ENCODE measurements around the gene DCANP1. TPM values are rescaled to one million over a fixed set of nuclear protein-coding genes. Genes with fewer than 3 reads are reported as not detected.

DCANP1 gene
- total RNA-seq, 2 experiments from 2014 or later = not detected

GRCh38 chr5:135430135-135430437, 17.1 kb downstream of the DCANP1 start:
- CTCF ChIA-PET (ENCODE audit: unreplicated experiment) = no interaction called here
- TF ChIP-seq CTCF (conservative IDR thresholded peaks at IDR 0.05; ENCODE audit: low read length) = no peak
- TF ChIP-seq EZH2phosphoT487 (IDR thresholded peaks at IDR 0.05; ENCODE audit: borderline replicate concordance, low read depth, low read length) = no peak
- Histone ChIP-seq H3K4me2 (ENCODE audit: low read length) (no peak overlapping the region), H3K27ac (ENCODE audit: low read depth, low read length, poor library complexity, severe bottlenecking) (no peak overlapping the region), H3K9me3 (ENCODE audit: low read length) (no peaks in the 10 kb centered on the region), H3K36me3 (ENCODE audit: insufficient read depth, low read length) (no peaks in the 10 kb centered on the region), H3K79me2 (ENCODE audit: insufficient read depth, low read depth, low read length) (no peaks in the 10 kb centered on the region), H4K20me1 (ENCODE audit: insufficient read depth, low read length) (no peaks in the 10 kb centered on the region), H3K4me3 (ENCODE audit: low read depth, low read length, poor library complexity, severe bottlenecking) (no peak overlapping the region), H3K9me2 (ENCODE audit: insufficient read depth, low read length) (no peaks in the 10 kb centered on the region), H2AFZ (ENCODE audit: low read length) (no peak overlapping the region), H3K4me1 (ENCODE audit: insufficient read depth, low read length, poor library complexity, severe bottlenecking) (no peaks in the 10 kb centered on the region)
- BruUV-seq (replicated peaks) = no TSS peak
- POLR2A ChIA-PET = no interaction called here
- intact Hi-C loops (cut with micrococcal nuclease; ENCODE audit: unreplicated experiment) = no loop called here
- no peak for DNase-seq (ENCODE audit: low spot score)

- ChIA-PET POLR2A (no interaction called here), CTCF (ENCODE audit: unreplicated experiment) (no interaction called here)
- Histone ChIP-seq H3K9me3 (ENCODE audit: low read length) (no peaks in the 10 kb centered on the region), H3K4me1 (ENCODE audit: insufficient read depth, low read length, poor library complexity, severe bottlenecking) (no peaks in the 10 kb centered on the region), H3K79me2 (ENCODE audit: insufficient read depth, low read depth, low read length) (no peaks in the 10 kb centered on the region), H3K36me3 (ENCODE audit: insufficient read depth, low read length) (no peaks in the 10 kb centered on the region), H4K20me1 (ENCODE audit: insufficient read depth, low read length) (no peaks in the 10 kb centered on the region), H3K4me3 (ENCODE audit: low read depth, low read length, poor library complexity, severe bottlenecking) (no peak overlapping the region), H2AFZ (ENCODE audit: low read length) (no peak overlapping the region), H3K4me2 (ENCODE audit: low read length) (no peak overlapping the region), H3K27ac (ENCODE audit: low read depth, low read length, poor library complexity, severe bottlenecking) (no peak overlapping the region), H3K9me2 (ENCODE audit: insufficient read depth, low read length) (no peaks in the 10 kb centered on the region)
- no peak for TF ChIP-seq EZH2phosphoT487 (IDR thresholded peaks at IDR 0.05; ENCODE audit: borderline replicate concordance, low read depth, low read length)
- TF ChIP-seq CTCF (conservative IDR thresholded peaks at IDR 0.05; ENCODE audit: low read length) = no peak
- BruUV-seq (replicated peaks) = no TSS peak
- no peak for DNase-seq (ENCODE audit: low spot score)
- intact Hi-C loops (cut with micrococcal nuclease; ENCODE audit: unreplicated experiment) = no loop called here
Observed at GRCh38 chr5:135429301-135430134, 17.6 kb downstream of the DCANP1 start.

GRCh38 chr5:135428586-135428985, 18.6 kb downstream of the DCANP1 start:
- Histone ChIP-seq H3K27ac (ENCODE audit: low read depth, low read length, poor library complexity, severe bottlenecking) (no peak overlapping the region), H3K4me1 (ENCODE audit: insufficient read depth, low read length, poor library complexity, severe bottlenecking) (no peaks in the 10 kb centered on the region), H3K79me2 (ENCODE audit: insufficient read depth, low read depth, low read length) (no peaks in the 10 kb centered on the region), H3K4me3 (ENCODE audit: low read depth, low read length, poor library complexity, severe bottlenecking) (no peak overlapping the region), H3K9me3 (ENCODE audit: low read length) (no peaks in the 10 kb centered on the region), H2AFZ (ENCODE audit: low read length) (no peak overlapping the region), H3K36me3 (ENCODE audit: insufficient read depth, low read length) (no peaks in the 10 kb centered on the region), H4K20me1 (ENCODE audit: insufficient read depth, low read length) (no peaks in the 10 kb centered on the region), H3K4me2 (ENCODE audit: low read length) (no peak overlapping the region), H3K9me2 (ENCODE audit: insufficient read depth, low read length) (no peaks in the 10 kb centered on the region)
- no peak for DNase-seq (ENCODE audit: low spot score)
- BruUV-seq (replicated peaks) = no TSS peak
- ChIA-PET POLR2A (interaction anchor here (1.1 kb wide), 1 partner anchor 9 kb away, joined by 3 read pairs; no protein-coding TSS in a partner anchor), CTCF (ENCODE audit: unreplicated experiment) (no interaction called here)
- no peak for TF ChIP-seq CTCF (conservative IDR thresholded peaks at IDR 0.05; ENCODE audit: low read length)
- intact Hi-C loops (cut with micrococcal nuclease; ENCODE audit: unreplicated experiment) = no loop called here
